Naive thymus-derived CD4-positive, alpha-beta T cell (primary cell): Measurements from ENCODE around the gene NAV3. TPM values are rescaled to one million over a fixed set of nuclear protein-coding genes. Genes with fewer than 3 reads are reported as not detected.

Experiments
- ATAC-seq: fragments of 150-1000 bp; cut with Tn5 transposase; 2 replicates; pipeline ENCODE4 v1.10.0; 2021; ENCODE audit warnings: mild to moderate bottlenecking, moderate library complexity
- CTCF ChIA-PET: fragments of 350-600 bp; sonication (Branson Sonifier 250); formaldehyde crosslinking; loops from one replicate; lab custom pipeline; 2021; ENCODE audit warnings: antibody characterized with exemption; lab: Charles Lee
- POLR2A ChIA-PET: fragments of 350-600 bp; sonication (Branson Sonifier 250); formaldehyde crosslinking; loops from one replicate; lab custom pipeline; 2021; ENCODE audit warnings: antibody characterized with exemption, inconsistent platforms; lab: Charles Lee
- DNase-seq, 9 donors: peaks; one replicate each; pipeline versions ENCODE4 v3.0.0 to v3.0.0-alpha.2; 2020 to 2022; ENCODE audit warnings: mixed read lengths in 1 of 9
- H3K27ac ChIP-seq: one replicate; pipeline ENCODE4 v1.7.0; 2013; ENCODE audit warnings: mild to moderate bottlenecking, low read depth, low read length, moderate library complexity
- H3K27me3 ChIP-seq, 2 donors: one replicate each; pipeline ENCODE4 v1.7.0; 2013; ENCODE audit warnings: low read length in 2 of 2, mild to moderate bottlenecking in 2 of 2, moderate library complexity in 2 of 2; ENCODE audit not compliant: control insufficient read depth in 2 of 2, insufficient read depth in 2 of 2
- H3K36me3 ChIP-seq, 3 experiments: 1 replicate in 2 of 3; 2 replicates in 1 of 3; pipeline ENCODE4 v1.7.0; 2013; ENCODE audit warnings: low read length in 3 of 3, mild to moderate bottlenecking in 3 of 3, moderate library complexity in 1 of 3; ENCODE audit not compliant: insufficient read depth in 3 of 3, control insufficient read depth in 2 of 3
- H3K4me1 ChIP-seq, 2 donors: one replicate each; pipeline ENCODE4 v1.7.0; 2013; ENCODE audit warnings: low read length in 2 of 2, mild to moderate bottlenecking in 2 of 2, moderate library complexity in 1 of 2; ENCODE audit not compliant: control insufficient read depth in 2 of 2, insufficient read depth in 2 of 2
- H3K4me3 ChIP-seq: 2 replicates; pipeline ENCODE4 v1.7.0; 2013; ENCODE audit warnings: mild to moderate bottlenecking, low read length
- H3K9me3 ChIP-seq, 3 experiments: 1 replicate in 2 of 3; 2 replicates in 1 of 3; pipeline ENCODE4 v1.7.0; 2013; ENCODE audit warnings: low read length in 3 of 3; ENCODE audit not compliant: control insufficient read depth in 2 of 3
- H3K27ac Mint-ChIP-seq, 9 donors: one replicate each; pipeline ENCODE4 v1.8.0; 2020 to 2022; ENCODE audit warnings: mixed read lengths in 9 of 9, mild to moderate bottlenecking in 8 of 9, moderate library complexity in 5 of 9, inconsistent platforms in 2 of 9
- H3K27me3 Mint-ChIP-seq, 5 donors: one replicate each; pipeline ENCODE4 v1.8.0; 2021 to 2022; ENCODE audit warnings: mixed read lengths in 5 of 5, mild to moderate bottlenecking in 1 of 5
- H3K36me3 Mint-ChIP-seq, 5 donors: one replicate each; pipeline ENCODE4 v1.8.0; 2020 to 2022; ENCODE audit warnings: mixed read lengths in 5 of 5, mild to moderate bottlenecking in 3 of 5, inconsistent platforms in 1 of 5
- H3K4me1 Mint-ChIP-seq, 7 donors: one replicate each; pipeline ENCODE4 v1.8.0; 2020 to 2022; ENCODE audit warnings: mixed read lengths in 7 of 7, mild to moderate bottlenecking in 3 of 7, inconsistent platforms in 1 of 7
- H3K4me3 Mint-ChIP-seq, 10 donors: one replicate each; pipeline ENCODE4 v1.8.0; 2020 to 2022; ENCODE audit warnings: mild to moderate bottlenecking in 10 of 10, mixed read lengths in 10 of 10, moderate library complexity in 6 of 10, inconsistent platforms in 2 of 10
- H3K9me3 Mint-ChIP-seq, 11 donors: one replicate each; pipeline ENCODE4 v1.8.0; 2020 to 2022; ENCODE audit warnings: mixed read lengths in 11 of 11, mild to moderate bottlenecking in 4 of 11, inconsistent platforms in 1 of 11, moderate library complexity in 1 of 11
- intact Hi-C, 2 donors: fragments of 100-400 bp; cut with micrococcal nuclease; formaldehyde crosslinking; loops; one replicate each; pipeline ENCODE4 v1.15.1; 2023
- polyA plus RNA-seq, 2 donors: library from polyadenylated mRNA; unstranded; fragments of 300-500 nt; fragmentation: Illumina TruSeq; gene quantifications; one replicate each; pipeline ENCODE4 v1.2.3, GENCODE V29; 2021
- total RNA-seq, 6 experiments: library from RNA in 5 of 6; stranded (reverse) in 5 of 6; gene quantifications; 1 replicate in 5 of 6; 2 replicates in 1 of 6; pipeline ENCODE4 v1.2.3 and lab custom pipeline; 2021 to 2026

Gene NAV3
- total and polyA plus RNA-seq, 7 experiments from 2014 or later = not detected

DNA sequence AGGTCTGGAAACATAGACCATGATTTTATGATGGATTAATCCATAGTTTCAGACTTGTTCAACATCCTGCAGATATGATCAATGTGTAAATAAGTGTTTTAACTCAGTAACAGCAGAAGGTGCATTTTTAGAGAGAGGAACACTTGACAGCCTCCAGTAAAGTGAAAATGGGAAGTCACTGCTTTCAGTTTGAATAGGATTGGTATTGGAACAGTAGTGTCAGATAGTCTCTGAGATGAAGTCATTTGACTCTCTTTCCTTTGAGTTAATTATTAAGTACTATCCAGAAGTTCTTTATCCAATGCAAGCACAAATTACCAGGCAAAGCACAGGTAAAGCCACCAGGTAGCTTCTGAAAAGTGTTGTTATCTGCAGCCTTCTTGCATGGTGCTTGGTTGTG lies 14.5 kb upstream of the NAV3 start:
- CTCF ChIA-PET = no interaction called here
- H3K36me3 Mint-ChIP-seq = no peaks in the 10 kb centered on the region
- H3K27ac ChIP-seq = no peak overlapping the region
- DNase-seq (no peak), ATAC-seq (no peak)
- no peaks in the 10 kb centered on the region for H3K4me1 Mint-ChIP-seq
- intact Hi-C loops = no loop called here
- no peaks in the 10 kb centered on the region for H3K36me3 ChIP-seq
- H3K4me1 ChIP-seq = no peaks in the 10 kb centered on the region
- H3K27me3 ChIP-seq = no peaks in the 10 kb centered on the region
- H3K9me3 ChIP-seq = no peaks in the 10 kb centered on the region
- H3K27me3 Mint-ChIP-seq = no peaks in the 10 kb centered on the region
- no peak overlapping the region for H3K4me3 ChIP-seq
- no peak overlapping the region for H3K4me3 Mint-ChIP-seq
- no peak overlapping the region for H3K27ac Mint-ChIP-seq
- H3K9me3 Mint-ChIP-seq = peaks cover 0 to 8% (median 0%) of the 10 kb centered on the region in 11 donors
- POLR2A ChIA-PET = no interaction called here

DNA sequence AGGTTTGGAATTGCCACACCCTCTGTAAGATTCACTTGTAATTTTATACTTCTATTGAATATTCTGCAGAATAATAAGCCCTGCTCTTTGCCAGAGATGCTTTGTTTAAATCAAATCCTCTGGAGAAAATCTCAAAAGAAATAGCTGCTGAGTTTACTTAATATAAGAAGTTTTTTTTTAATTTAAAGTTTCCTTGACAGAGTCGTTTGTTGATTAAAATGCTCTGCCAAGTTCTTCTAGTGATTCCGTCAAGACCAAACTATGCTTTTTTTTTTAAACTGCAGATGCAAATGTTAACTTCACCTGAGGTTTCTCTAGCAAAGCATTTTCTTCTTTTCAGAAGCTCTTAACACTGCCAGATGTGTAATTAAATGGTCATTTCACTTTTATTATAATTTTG lies 13.4 kb upstream of the NAV3 start:
- Mint-ChIP-seq H3K4me3 (no peak overlapping the region), H3K36me3 (no peaks in the 10 kb centered on the region)

DNA sequence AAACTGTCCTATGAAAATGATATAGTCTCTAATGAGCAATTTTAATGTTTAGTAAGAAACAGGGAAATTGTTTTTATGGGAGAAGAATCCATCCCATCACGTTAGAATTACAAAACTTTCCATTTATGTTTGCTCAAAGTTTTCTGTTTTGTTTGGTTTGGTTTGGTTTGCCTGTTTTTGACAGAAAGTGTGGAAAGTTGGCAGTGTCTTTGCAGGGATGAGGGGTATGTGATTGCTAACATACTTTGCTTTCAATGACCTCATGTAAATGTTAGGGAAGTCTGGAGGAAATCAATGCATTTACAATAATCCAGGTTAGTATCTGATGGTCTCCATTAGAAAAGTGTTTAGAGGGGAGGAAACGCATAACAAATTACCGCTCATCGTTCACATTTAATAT lies 12.3 kb upstream of the NAV3 start:
- DNase-seq (no peak), ATAC-seq (no peak)
- Histone ChIP-seq H3K9me3 (no peaks in the 10 kb centered on the region), H3K27me3 (no peaks in the 10 kb centered on the region), H3K36me3 (no peaks in the 10 kb centered on the region), H3K4me1 (no peaks in the 10 kb centered on the region), H3K4me3 (no peak overlapping the region), H3K27ac (no peak overlapping the region)
- Mint-ChIP-seq H3K4me1 (no peaks in the 10 kb centered on the region), H3K27me3 (no peaks in the 10 kb centered on the region), H3K4me3 (no peak overlapping the region), H3K36me3 (no peaks in the 10 kb centered on the region), H3K27ac (no peak overlapping the region), H3K9me3 (peaks cover 0 to 10% (median 0%) of the 10 kb centered on the region in 11 donors)
- ChIA-PET POLR2A (no interaction called here), CTCF (no interaction called here)
- intact Hi-C loops = no loop called here

More for the DNA sequence above, 13.4 kb upstream of the NAV3 start:
- Histone ChIP-seq H3K36me3 (no peaks in the 10 kb centered on the region), H3K9me3 (no peaks in the 10 kb centered on the region), H3K27me3 (no peaks in the 10 kb centered on the region), H3K4me3 (no peak overlapping the region), H3K4me1 (no peaks in the 10 kb centered on the region), H3K27ac (no peak overlapping the region)
- intact Hi-C loops = no loop called here
- H3K4me1 Mint-ChIP-seq = no peaks in the 10 kb centered on the region
- ATAC-seq (no peak), DNase-seq (no peak)
- no peak overlapping the region for H3K27ac Mint-ChIP-seq
- ChIA-PET CTCF (no interaction called here), POLR2A (no interaction called here)
- H3K27me3 Mint-ChIP-seq = no peaks in the 10 kb centered on the region
- H3K9me3 Mint-ChIP-seq = peaks cover 0 to 8% (median 0%) of the 10 kb centered on the region in 11 donors

DNA sequence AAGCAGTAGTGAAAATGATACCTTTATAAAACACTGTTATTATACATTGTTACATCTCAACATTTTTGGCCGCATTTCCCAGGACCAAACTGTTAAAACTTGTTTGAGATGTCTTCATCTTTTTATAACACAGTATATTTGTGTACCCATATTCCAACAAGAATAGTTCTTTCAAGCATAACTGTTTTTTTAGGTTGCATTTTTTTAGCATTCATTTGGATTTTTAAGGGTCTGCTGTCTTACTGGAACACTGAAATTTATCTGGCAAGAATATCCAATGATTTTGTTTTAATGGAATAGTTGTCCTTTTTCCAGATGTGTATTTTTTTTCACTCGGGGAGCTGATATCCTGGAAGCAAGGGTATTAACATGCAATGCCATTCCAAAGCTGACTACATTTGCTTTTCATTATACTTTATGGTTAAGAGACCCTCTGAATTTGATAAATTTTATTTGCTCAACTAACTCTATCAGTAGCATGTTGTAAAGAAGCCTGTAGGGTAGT lies 8.9 kb upstream of the NAV3 start:
- Mint-ChIP-seq H3K27me3 (no peaks in the 10 kb centered on the region), H3K36me3 (no peaks in the 10 kb centered on the region), H3K4me3 (no peak overlapping the region), H3K27ac (no peak overlapping the region), H3K4me1 (no peaks in the 10 kb centered on the region), H3K9me3 (peaks cover 0 to 7% (median 4%) of the 10 kb centered on the region in 11 donors)
- no peaks in the 10 kb centered on the region for H3K36me3 ChIP-seq
- ChIA-PET CTCF (no interaction called here), POLR2A (no interaction called here)
- no peaks in the 10 kb centered on the region for H3K4me1 ChIP-seq
- DNase-seq (no peak), ATAC-seq (no peak)
- no peak overlapping the region for H3K27ac ChIP-seq
- H3K9me3 ChIP-seq = no peaks in the 10 kb centered on the region
- H3K4me3 ChIP-seq = no peak overlapping the region
- intact Hi-C loops = no loop called here
- H3K27me3 ChIP-seq = no peaks in the 10 kb centered on the region

DNA sequence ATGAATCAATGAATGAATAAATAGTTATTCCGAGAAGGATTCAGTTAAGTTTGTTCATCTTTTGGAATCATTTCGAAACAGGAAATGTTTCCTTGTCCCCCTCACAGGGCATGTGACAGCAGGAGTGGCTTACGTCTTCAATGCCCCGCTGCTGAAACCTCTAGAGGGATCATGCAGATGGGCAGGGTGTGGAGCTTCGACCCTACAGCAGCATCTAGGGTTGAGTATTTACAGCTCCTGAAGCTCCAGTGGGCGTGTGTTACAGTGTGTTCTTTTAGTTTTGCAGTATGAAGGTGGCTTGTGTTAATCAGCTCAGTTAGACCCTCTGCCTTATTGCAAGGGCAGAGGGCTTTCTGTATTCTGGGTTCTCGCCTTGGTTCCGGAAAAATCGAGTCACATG lies 2.6 kb downstream of the NAV3 start:
- POLR2A ChIA-PET = no interaction called here
- H3K36me3 ChIP-seq = no peaks in the 10 kb centered on the region
- H3K36me3 Mint-ChIP-seq = no peaks in the 10 kb centered on the region
- ATAC-seq (no peak), DNase-seq (no peak)
- peaks cover 0 to 7% (median 2%) of the 10 kb centered on the region in 11 donors for H3K9me3 Mint-ChIP-seq
- H3K4me1 Mint-ChIP-seq = no peaks in the 10 kb centered on the region
- no peak overlapping the region for H3K4me3 ChIP-seq
- intact Hi-C loops = no loop called here
- no peak overlapping the region for H3K27ac Mint-ChIP-seq
- H3K27me3 Mint-ChIP-seq = no peaks in the 10 kb centered on the region
- H3K27ac ChIP-seq = no peak overlapping the region
- CTCF ChIA-PET = no interaction called here
- H3K4me3 Mint-ChIP-seq = no peak overlapping the region
- H3K4me1 ChIP-seq = no peaks in the 10 kb centered on the region
- H3K27me3 ChIP-seq = no peaks in the 10 kb centered on the region
- H3K9me3 ChIP-seq = no peaks in the 10 kb centered on the region

DNA sequence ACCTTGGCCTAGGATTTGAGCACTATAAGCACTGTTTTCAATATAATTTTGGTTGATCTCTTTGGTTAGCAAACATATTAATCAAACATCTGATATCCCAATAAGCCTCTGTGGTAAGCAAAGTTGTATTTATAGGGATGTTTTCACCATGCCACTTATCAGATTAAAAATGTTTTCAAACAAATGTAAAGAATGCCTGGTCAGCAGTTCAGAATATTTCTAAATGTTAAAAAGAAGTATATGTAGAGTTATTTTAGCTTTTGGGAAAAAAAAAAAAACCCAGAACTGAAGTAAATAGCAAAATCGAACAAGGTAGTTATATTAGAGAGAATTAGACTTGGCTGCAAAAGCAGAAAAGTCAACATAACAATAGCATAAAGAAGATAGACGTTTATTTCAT lies 3.9 kb downstream of the NAV3 start:
- Histone ChIP-seq H3K4me1 (no peaks in the 10 kb centered on the region), H3K4me3 (no peak overlapping the region), H3K27ac (no peak overlapping the region), H3K36me3 (no peaks in the 10 kb centered on the region), H3K27me3 (no peaks in the 10 kb centered on the region), H3K9me3 (no peaks in the 10 kb centered on the region)
- Mint-ChIP-seq H3K27ac (no peak overlapping the region), H3K4me1 (no peaks in the 10 kb centered on the region), H3K27me3 (no peaks in the 10 kb centered on the region), H3K36me3 (no peaks in the 10 kb centered on the region), H3K4me3 (no peak overlapping the region), H3K9me3 (peaks cover 0 to 10% (median 2%) of the 10 kb centered on the region in 11 donors)
- intact Hi-C loops = no loop called here
- DNase-seq = no peak
- CTCF ChIA-PET = no interaction called here
- POLR2A ChIA-PET = no interaction called here
- no peak for ATAC-seq

DNA sequence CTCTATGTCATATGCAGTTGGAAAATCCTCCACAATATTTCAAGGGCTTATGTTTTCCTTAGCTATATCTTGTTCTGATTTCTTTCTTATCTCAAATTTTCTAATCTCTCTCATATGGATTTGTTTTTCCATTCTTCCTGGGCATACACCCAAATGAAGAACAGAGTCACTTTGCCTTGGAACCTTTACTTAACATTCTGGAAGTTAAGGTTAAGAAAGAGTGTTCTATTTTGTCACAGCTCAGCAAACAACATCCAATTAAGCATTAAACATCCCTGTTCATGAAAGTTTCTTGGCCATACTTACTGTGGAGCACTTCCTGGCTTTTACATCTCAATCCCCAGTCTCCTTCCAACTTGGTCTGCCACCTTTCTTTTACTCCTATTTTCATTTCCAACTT lies 5.3 kb downstream of the NAV3 start:
- Histone ChIP-seq H3K9me3 (no peaks in the 10 kb centered on the region), H3K27me3 (no peaks in the 10 kb centered on the region), H3K36me3 (no peaks in the 10 kb centered on the region), H3K4me1 (no peaks in the 10 kb centered on the region), H3K4me3 (no peak overlapping the region), H3K27ac (no peak overlapping the region)
- intact Hi-C loops = no loop called here
- no peak for DNase-seq
- Mint-ChIP-seq H3K36me3 (no peaks in the 10 kb centered on the region), H3K27ac (no peak overlapping the region), H3K4me1 (no peaks in the 10 kb centered on the region), H3K9me3 (peaks cover 0 to 8% (median 3%) of the 10 kb centered on the region in 11 donors), H3K27me3 (no peaks in the 10 kb centered on the region), H3K4me3 (no peak overlapping the region)
- ChIA-PET CTCF (no interaction called here), POLR2A (no interaction called here)
- no peak for ATAC-seq
